Caco-2 (cell line): ENCODE data around the gene FAM13B. TPM values are rescaled to one million over a fixed set of nuclear protein-coding genes. Genes with fewer than 3 reads are reported as not detected.

Experiments
- BruUV-seq: library from RNA; stranded (reverse); fragments of 400-500 nt; replicated peaks from 2 replicates; lab custom pipeline; 2021; lab: Mats Ljungman, UMichigan
- CTCF ChIA-PET: fragments of 300-600 bp; sonication (Branson Sonifier 250); formaldehyde crosslinking; loops from one replicate; lab custom pipeline; 2022; ENCODE audit warnings: antibody characterized with exemption; lab: Charles Lee
- POLR2A ChIA-PET: fragments of 300-600 bp; sonication (Branson Sonifier 250); formaldehyde crosslinking; loops from one replicate; lab custom pipeline; 2022; ENCODE audit warnings: antibody characterized with exemption; lab: Charles Lee
- DNase-seq, 2 experiments: peaks; one replicate each; pipeline versions ENCODE4 v3.0.0 to v3.0.0-alpha.2; 2020 to 2022
- H3K27me3 ChIP-seq: replicated peaks from 2 replicates; pipeline ENCODE4 v1.6.0; 2011; ENCODE audit warnings: low read length; ENCODE audit not compliant: control insufficient read depth, insufficient read depth
- H3K36me3 ChIP-seq: 2 replicates; pipeline ENCODE4 v1.5.1; 2011; ENCODE audit warnings: low read length; ENCODE audit not compliant: control insufficient read depth, insufficient read depth
- H3K4me1 ChIP-seq: fragments of 250-450 bp; sonication (Bioruptor Pico); 2 replicates; pipeline ENCODE4 v1.5.1; 2020; ENCODE audit warnings: mild to moderate bottlenecking
- H3K4me3 ChIP-seq: 2 replicates; pipeline ENCODE4 v1.5.1; 2011; ENCODE audit warnings: low read depth, mild to moderate bottlenecking, control low read depth, low read length
- H3K9me3 ChIP-seq: fragments of 250-450 bp; sonication (Bioruptor Pico); 2 replicates; pipeline ENCODE4 v1.5.1; 2020; ENCODE audit warnings: mild to moderate bottlenecking, moderate library complexity
- H3K27ac Mint-ChIP-seq: one replicate; pipeline ENCODE4 v1.8.0; 2022; ENCODE audit warnings: mixed read lengths; ENCODE audit not compliant: unreplicated experiment
- H3K27me3 Mint-ChIP-seq: one replicate; pipeline ENCODE4 v1.8.0; 2022; ENCODE audit warnings: mixed read lengths; ENCODE audit not compliant: insufficient read depth, unreplicated experiment
- H3K36me3 Mint-ChIP-seq: one replicate; pipeline ENCODE4 v1.8.0; 2022; ENCODE audit warnings: mild to moderate bottlenecking, mixed read lengths; ENCODE audit not compliant: insufficient read depth, unreplicated experiment
- H3K4me1 Mint-ChIP-seq: one replicate; pipeline ENCODE4 v1.8.0; 2022; ENCODE audit warnings: low read depth, mixed read lengths; ENCODE audit not compliant: unreplicated experiment
- H3K4me3 Mint-ChIP-seq: one replicate; pipeline ENCODE4 v1.8.0; 2022; ENCODE audit warnings: mild to moderate bottlenecking, moderate library complexity, mixed read lengths; ENCODE audit not compliant: unreplicated experiment
- H3K9me3 Mint-ChIP-seq: one replicate; pipeline ENCODE4 v1.8.0; 2022; ENCODE audit warnings: mixed read lengths; ENCODE audit not compliant: unreplicated experiment
- intact Hi-C: fragments of 100-400 bp; cut with micrococcal nuclease; formaldehyde crosslinking; loops from one replicate; pipeline ENCODE4 v1.10.0; 2022; ENCODE audit not compliant: unreplicated experiment
- total RNA-seq: library from RNA; stranded (reverse); gene quantifications from 2 replicates; pipeline ENCODE4 v1.2.3, GENCODE V29; 2022
- TF ChIP-seq, protein P1 (sequence below), 2 experiments: fragments of 200-600 bp in 1 of 2; IDR thresholded peaks; 1 replicate in 1 of 2; 2 replicates in 1 of 2; pipeline versions ENCODE4 v1.5.1 to v1.8.0; 2011 to 2022; ENCODE audit warnings: antibody characterized with exemption in 1 of 2, control low read depth in 1 of 2, inconsistent platforms in 1 of 2, low read depth in 1 of 2, low read length in 1 of 2, mild to moderate bottlenecking in 1 of 2, moderate library complexity in 1 of 2; ENCODE audit not compliant: insufficient read depth in 1 of 2, severe bottlenecking in 1 of 2, unreplicated experiment in 1 of 2

The FAM13B gene
- total RNA-seq, 1 experiment from 2014 or later: 55.8 TPM

DNA sequence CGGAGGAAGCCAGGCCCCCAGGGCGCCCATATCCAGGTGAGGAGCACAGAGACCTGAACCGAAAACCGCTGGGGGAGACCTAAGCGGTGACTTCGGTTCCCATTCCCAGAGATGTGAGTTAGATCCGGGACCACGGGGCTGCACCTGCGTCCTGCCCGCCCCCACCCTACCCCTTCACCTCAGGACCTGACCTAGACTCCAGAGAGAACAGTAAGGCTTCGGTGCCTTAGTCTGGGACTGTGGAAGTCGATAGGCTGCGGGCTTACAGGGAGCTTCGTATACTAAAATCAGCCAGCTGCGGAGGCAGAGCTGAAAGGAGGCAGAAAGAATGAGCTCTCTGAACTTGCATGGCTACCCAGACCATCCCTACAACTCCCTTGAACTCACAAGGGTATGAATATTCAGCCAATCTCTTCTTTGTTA is 518 bp upstream of the FAM13B start:
- Mint-ChIP-seq H3K27ac (peak overlapping the region; percentile 90), H3K27me3 (no peaks in the 10 kb centered on the region), H3K4me1 (peaks cover 14% of the 10 kb centered on the region), H3K9me3 (no peaks in the 10 kb centered on the region), H3K4me3 (peak overlapping the region; percentile 98), H3K36me3 (peaks cover 30% of the 10 kb centered on the region)
- ChIA-PET CTCF (interaction anchor here (0.6 to 1.5 kb wide), 3 partner anchors 15 to 33 kb away, joined by 3 to 4 read pairs (median 4); no protein-coding TSS in a partner anchor), POLR2A (interaction anchor here (0.5 to 1.1 kb wide), 5 partner anchors 12 to 414 kb away, joined by 3 to 9 read pairs (median 4); no protein-coding TSS in a partner anchor)
- TF ChIP-seq, protein P1, sequence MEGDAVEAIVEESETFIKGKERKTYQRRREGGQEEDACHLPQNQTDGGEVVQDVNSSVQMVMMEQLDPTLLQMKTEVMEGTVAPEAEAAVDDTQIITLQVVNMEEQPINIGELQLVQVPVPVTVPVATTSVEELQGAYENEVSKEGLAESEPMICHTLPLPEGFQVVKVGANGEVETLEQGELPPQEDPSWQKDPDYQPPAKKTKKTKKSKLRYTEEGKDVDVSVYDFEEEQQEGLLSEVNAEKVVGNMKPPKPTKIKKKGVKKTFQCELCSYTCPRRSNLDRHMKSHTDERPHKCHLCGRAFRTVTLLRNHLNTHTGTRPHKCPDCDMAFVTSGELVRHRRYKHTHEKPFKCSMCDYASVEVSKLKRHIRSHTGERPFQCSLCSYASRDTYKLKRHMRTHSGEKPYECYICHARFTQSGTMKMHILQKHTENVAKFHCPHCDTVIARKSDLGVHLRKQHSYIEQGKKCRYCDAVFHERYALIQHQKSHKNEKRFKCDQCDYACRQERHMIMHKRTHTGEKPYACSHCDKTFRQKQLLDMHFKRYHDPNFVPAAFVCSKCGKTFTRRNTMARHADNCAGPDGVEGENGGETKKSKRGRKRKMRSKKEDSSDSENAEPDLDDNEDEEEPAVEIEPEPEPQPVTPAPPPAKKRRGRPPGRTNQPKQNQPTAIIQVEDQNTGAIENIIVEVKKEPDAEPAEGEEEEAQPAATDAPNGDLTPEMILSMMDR (IDR thresholded peaks at IDR 0.05; ENCODE audit: insufficient read depth in 1 of 2, low read depth in 1 of 2, low read length in 1 of 2, severe bottlenecking in 1 of 2, unreplicated experiment in 1 of 2): no peak
- Histone ChIP-seq H3K4me1 (peaks cover 24% of the 10 kb centered on the region), H3K27me3 (no peaks in the 10 kb centered on the region), H3K4me3 (peak overlapping the region; percentile 73), H3K36me3 (no peaks in the 10 kb centered on the region), H3K9me3 (no peaks in the 10 kb centered on the region)
- no peak for DNase-seq
- TSS peak; percentile 90 for BruUV-seq
- intact Hi-C loops: no loop called here

DNA sequence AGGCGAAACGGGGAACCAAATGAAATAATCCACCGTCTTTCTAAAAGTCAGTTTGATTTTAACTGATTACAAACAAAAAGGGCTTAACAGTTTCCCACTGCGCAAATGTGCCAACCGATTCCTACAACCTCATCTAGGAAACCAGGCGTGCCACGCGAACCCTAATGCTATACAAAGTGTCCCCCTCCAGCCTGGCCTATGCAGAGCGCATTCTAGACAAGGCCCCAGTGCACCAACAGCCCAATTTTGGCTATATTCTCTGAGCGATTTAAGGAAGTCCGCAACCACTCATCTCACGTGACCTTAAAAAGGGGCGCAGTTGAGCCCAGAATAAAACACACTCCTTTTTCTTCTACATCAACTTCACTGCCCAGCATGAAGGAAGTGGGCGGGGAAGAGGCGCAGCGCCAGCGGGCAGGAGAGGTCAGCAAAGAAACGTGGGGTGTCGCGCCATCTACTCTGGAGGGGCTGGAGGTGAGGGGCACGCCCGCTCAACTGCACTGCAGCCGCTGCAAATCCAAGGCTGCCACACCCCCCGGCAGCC is 779 bp downstream of the FAM13B start:
- intact Hi-C loops: no loop called here
- H3K4me3 ChIP-seq: peak overlapping the region; percentile 73
- H3K9me3 Mint-ChIP-seq: no peaks in the 10 kb centered on the region
- H3K4me1 Mint-ChIP-seq: peaks cover 14% of the 10 kb centered on the region
- no peak for DNase-seq
- peaks cover 24% of the 10 kb centered on the region for H3K4me1 ChIP-seq
- H3K27me3 ChIP-seq: no peaks in the 10 kb centered on the region
- BruUV-seq: no TSS peak
- POLR2A ChIA-PET: no interaction called here
- peak overlapping the region; percentile 98 for H3K4me3 Mint-ChIP-seq
- no peaks in the 10 kb centered on the region for H3K9me3 ChIP-seq
- H3K36me3 Mint-ChIP-seq: peaks cover 30% of the 10 kb centered on the region
- H3K36me3 ChIP-seq: no peaks in the 10 kb centered on the region
- H3K27me3 Mint-ChIP-seq: no peaks in the 10 kb centered on the region
- CTCF ChIA-PET: no interaction called here
- TF ChIP-seq, protein P1 (IDR thresholded peaks at IDR 0.05; ENCODE audit: insufficient read depth in 1 of 2, low read depth in 1 of 2, low read length in 1 of 2, severe bottlenecking in 1 of 2, unreplicated experiment in 1 of 2): no peak
- H3K27ac Mint-ChIP-seq: peak overlapping the region; percentile 90

DNA sequence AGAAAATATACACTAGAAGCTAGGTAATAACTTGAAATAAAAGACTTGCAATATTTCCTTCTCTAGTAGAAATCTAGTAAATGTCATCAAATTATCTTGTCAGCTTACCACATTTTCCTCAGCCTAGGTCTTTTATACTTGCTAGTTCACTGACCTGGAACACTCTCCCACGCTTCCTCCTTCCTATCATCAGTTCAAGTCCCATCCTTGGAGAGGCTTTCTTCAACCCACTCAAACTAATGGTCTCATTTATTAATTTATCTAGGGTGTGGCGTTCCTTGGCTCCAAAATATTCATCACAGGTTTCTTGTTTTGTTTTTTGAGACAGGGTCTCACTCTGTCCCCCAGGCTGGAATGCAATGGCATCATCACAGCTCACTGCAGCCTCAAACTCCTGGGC is 2.9 kb downstream of the FAM13B start:
- no peaks in the 10 kb centered on the region for H3K9me3 ChIP-seq
- H3K4me1 Mint-ChIP-seq: peaks cover 14% of the 10 kb centered on the region
- no peaks in the 10 kb centered on the region for H3K36me3 ChIP-seq
- ChIA-PET POLR2A (interaction anchor here (0.6 to 0.7 kb wide), 3 partner anchors 99 to 875 kb away, joined by 4 to 19 read pairs (median 8); no protein-coding TSS in a partner anchor), CTCF (interaction anchor here (0.7 kb wide), 1 partner anchor 96 kb away, joined by 6 read pairs; no protein-coding TSS in a partner anchor)
- no peak overlapping the region for H3K27ac Mint-ChIP-seq
- H3K27me3 Mint-ChIP-seq: no peaks in the 10 kb centered on the region
- no peak overlapping the region for H3K4me3 ChIP-seq
- BruUV-seq: TSS peak; percentile 0
- no peak overlapping the region for H3K4me3 Mint-ChIP-seq
- H3K36me3 Mint-ChIP-seq: peaks cover 30% of the 10 kb centered on the region
- no peak for DNase-seq
- intact Hi-C loops: no loop called here
- H3K27me3 ChIP-seq: no peaks in the 10 kb centered on the region
- no peaks in the 10 kb centered on the region for H3K9me3 Mint-ChIP-seq
- TF ChIP-seq, protein P1 (IDR thresholded peaks at IDR 0.05; ENCODE audit: insufficient read depth in 1 of 2, low read depth in 1 of 2, low read length in 1 of 2, severe bottlenecking in 1 of 2, unreplicated experiment in 1 of 2): no peak
- peaks cover 12% of the 10 kb centered on the region for H3K4me1 ChIP-seq
